Measurements from ENCODE around the gene HAO2. TPM values are rescaled to one million over a fixed set of nuclear protein-coding genes. Genes with fewer than 3 reads are reported as not detected.

HAO2 gene
- total RNA-seq, 1 experiment from 2014 or later = not detected

DNA sequence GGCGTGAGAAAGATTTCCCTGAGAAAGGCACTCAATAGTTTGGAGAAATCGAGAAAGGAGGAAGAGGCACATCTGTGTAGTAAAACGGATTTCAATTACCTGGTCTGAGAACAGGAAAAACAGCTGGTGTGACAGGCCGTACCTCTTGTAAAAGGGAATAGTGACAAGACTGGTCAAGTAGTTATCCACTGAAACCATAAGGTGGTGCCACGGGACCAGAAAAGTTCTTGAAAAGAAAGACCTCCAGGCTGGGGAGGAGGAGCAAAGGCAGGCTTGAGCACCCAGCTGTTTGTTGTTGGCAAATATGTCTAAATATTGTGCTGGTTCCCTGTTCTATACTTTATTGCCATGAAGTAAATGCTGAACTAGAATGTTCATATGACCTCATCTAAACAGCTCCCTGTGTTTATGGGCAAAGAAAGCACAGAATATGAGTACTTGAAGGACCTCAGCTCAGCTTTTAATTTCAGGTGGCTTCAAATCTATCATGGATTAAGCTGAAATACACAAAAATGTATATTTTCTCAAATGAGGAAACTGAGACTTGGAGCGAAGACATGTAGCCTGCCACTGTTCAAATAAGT, 4.0 kb downstream of the HAO2 start:
- no peaks in the 10 kb centered on the region for H3K36me3 ChIP-seq (ENCODE audit: control insufficient read depth, insufficient read depth, low read length)
- DNase-seq (ENCODE audit: low read depth, low spot score) (no peak), ATAC-seq (peak; percentile 50; the same call in 1 of the 2 replicates)
- H3K9me3 ChIP-seq (ENCODE audit: control insufficient read depth, insufficient read depth, low read depth, low read length) = no peaks in the 10 kb centered on the region
- intact Hi-C loops (cut with micrococcal nuclease; ENCODE audit: unreplicated experiment) (no loop called here), in situ Hi-C loops (cut with HindIII; ENCODE audit: low pct_unique_long_range_greater_than_20kb, low sequenced_read_pairs) (no loop called here)
- no TSS peak for BruUV-seq (replicated peaks)
- no peak overlapping the region for H3K27ac ChIP-seq (ENCODE audit: low read length)
- H3K4me1 ChIP-seq (ENCODE audit: control insufficient read depth, insufficient read depth, low read length) = no peaks in the 10 kb centered on the region; the same call in 1 of the 2 replicates
- TF ChIP-seq POLR2AphosphoS5 (IDR thresholded peaks at IDR 0.05; ENCODE audit: low read depth, low read length) = no peak
- TF ChIP-seq, protein P1, sequence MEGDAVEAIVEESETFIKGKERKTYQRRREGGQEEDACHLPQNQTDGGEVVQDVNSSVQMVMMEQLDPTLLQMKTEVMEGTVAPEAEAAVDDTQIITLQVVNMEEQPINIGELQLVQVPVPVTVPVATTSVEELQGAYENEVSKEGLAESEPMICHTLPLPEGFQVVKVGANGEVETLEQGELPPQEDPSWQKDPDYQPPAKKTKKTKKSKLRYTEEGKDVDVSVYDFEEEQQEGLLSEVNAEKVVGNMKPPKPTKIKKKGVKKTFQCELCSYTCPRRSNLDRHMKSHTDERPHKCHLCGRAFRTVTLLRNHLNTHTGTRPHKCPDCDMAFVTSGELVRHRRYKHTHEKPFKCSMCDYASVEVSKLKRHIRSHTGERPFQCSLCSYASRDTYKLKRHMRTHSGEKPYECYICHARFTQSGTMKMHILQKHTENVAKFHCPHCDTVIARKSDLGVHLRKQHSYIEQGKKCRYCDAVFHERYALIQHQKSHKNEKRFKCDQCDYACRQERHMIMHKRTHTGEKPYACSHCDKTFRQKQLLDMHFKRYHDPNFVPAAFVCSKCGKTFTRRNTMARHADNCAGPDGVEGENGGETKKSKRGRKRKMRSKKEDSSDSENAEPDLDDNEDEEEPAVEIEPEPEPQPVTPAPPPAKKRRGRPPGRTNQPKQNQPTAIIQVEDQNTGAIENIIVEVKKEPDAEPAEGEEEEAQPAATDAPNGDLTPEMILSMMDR (IDR thresholded peaks at IDR 0.05) = peak; percentile 34
- no peak overlapping the region for H3K4me3 ChIP-seq (ENCODE audit: low read depth in 2 of 2, low read length in 2 of 2)
- peaks cover 15% of the 10 kb centered on the region for H3K27me3 ChIP-seq (ENCODE audit: control insufficient read depth, insufficient read depth, low read length)
- POLR2A ChIA-PET = no interaction called here
- CTCF ChIA-PET = interaction anchor here (0.6 to 0.8 kb wide), 2 partner anchors 107 to 239 kb away, joined by 4 to 5 read pairs; no protein-coding TSS in a partner anchor

DNA sequence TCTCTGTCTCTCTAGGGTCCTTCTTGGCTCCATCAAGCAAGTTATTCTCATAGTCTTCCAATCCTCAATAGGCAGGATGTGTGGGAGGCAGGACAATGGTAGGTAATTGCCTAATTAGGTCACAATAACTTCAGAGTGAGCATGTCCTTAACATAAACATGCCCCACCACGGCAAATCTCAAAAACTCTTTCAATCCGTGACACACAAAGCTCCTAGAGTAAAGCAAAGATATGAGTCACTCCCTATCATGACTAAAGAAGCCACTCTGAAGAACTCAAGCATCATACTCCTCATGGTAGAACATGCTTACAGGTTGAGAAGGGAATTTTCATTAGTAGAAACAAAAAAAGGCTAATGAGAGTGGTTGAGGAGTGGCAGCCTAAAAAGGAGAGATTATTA, 4.9 kb downstream of the HAO2 start:
- ATAC-seq (no peak), DNase-seq (ENCODE audit: low read depth, low spot score) (no peak)
- ChIA-PET CTCF (no interaction called here), POLR2A (no interaction called here)
- no peaks in the 10 kb centered on the region for H3K36me3 ChIP-seq (ENCODE audit: control insufficient read depth, insufficient read depth, low read length)
- intact Hi-C loops (cut with micrococcal nuclease; ENCODE audit: unreplicated experiment) (no loop called here), in situ Hi-C loops (cut with HindIII; ENCODE audit: low pct_unique_long_range_greater_than_20kb, low sequenced_read_pairs) (no loop called here)
- BruUV-seq (replicated peaks) = no TSS peak
- H3K4me1 ChIP-seq (ENCODE audit: control insufficient read depth, insufficient read depth, low read length) = no peaks in the 10 kb centered on the region; the same call in 1 of the 2 replicates
- no peak overlapping the region for H3K27ac ChIP-seq (ENCODE audit: low read length)
- no peak for TF ChIP-seq POLR2AphosphoS5 (IDR thresholded peaks at IDR 0.05; ENCODE audit: low read depth, low read length)
- TF ChIP-seq, protein P2, sequence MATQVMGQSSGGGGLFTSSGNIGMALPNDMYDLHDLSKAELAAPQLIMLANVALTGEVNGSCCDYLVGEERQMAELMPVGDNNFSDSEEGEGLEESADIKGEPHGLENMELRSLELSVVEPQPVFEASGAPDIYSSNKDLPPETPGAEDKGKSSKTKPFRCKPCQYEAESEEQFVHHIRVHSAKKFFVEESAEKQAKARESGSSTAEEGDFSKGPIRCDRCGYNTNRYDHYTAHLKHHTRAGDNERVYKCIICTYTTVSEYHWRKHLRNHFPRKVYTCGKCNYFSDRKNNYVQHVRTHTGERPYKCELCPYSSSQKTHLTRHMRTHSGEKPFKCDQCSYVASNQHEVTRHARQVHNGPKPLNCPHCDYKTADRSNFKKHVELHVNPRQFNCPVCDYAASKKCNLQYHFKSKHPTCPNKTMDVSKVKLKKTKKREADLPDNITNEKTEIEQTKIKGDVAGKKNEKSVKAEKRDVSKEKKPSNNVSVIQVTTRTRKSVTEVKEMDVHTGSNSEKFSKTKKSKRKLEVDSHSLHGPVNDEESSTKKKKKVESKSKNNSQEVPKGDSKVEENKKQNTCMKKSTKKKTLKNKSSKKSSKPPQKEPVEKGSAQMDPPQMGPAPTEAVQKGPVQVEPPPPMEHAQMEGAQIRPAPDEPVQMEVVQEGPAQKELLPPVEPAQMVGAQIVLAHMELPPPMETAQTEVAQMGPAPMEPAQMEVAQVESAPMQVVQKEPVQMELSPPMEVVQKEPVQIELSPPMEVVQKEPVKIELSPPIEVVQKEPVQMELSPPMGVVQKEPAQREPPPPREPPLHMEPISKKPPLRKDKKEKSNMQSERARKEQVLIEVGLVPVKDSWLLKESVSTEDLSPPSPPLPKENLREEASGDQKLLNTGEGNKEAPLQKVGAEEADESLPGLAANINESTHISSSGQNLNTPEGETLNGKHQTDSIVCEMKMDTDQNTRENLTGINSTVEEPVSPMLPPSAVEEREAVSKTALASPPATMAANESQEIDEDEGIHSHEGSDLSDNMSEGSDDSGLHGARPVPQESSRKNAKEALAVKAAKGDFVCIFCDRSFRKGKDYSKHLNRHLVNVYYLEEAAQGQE (IDR thresholded peaks at IDR 0.05; ENCODE audit: insufficient read depth in 1 of 2, low read depth in 2 of 2, low read length in 1 of 2) = no peak
- TF ChIP-seq, protein P1 (IDR thresholded peaks at IDR 0.05) = no peak
- H3K4me3 ChIP-seq (ENCODE audit: low read depth in 2 of 2, low read length in 2 of 2) = no peak overlapping the region
- H3K9me3 ChIP-seq (ENCODE audit: control insufficient read depth, insufficient read depth, low read depth, low read length) = no peaks in the 10 kb centered on the region
- peaks cover 15% of the 10 kb centered on the region for H3K27me3 ChIP-seq (ENCODE audit: control insufficient read depth, insufficient read depth, low read length)
